Mucosa of descending colon (tissue), 3 donors: ENCODE data around the gene NSUN7. TPM values are rescaled to one million over a fixed set of nuclear protein-coding genes. Genes with fewer than 3 reads are reported as not detected.
"Not testable (repeated sequence)": the region's sequence is repeated elsewhere in the genome, so short reads cannot be mapped to it uniquely, and the experiment has no call there.

Experiments used
- ATAC-seq: fragments of 200-7000 bp; cut with Tn5 transposase; one replicate; pipeline ENCODE4 v1.9.1; 2020; ENCODE audit warnings: mild to moderate bottlenecking, moderate library complexity
- DNase-seq, 3 donors: peaks; one replicate each; pipeline ENCODE4 v3.0.0-alpha.2; 2020
- H3K36me3 ChIP-seq: fragments of 200-600 bp; one replicate; pipeline ENCODE4 v1.8.0; 2021; ENCODE audit warnings: low read depth, mild to moderate bottlenecking
- H3K4me1 ChIP-seq: fragments of 200-600 bp; one replicate; pipeline ENCODE4 v1.8.0; 2021; ENCODE audit warnings: low read depth, mild to moderate bottlenecking
- H3K4me3 ChIP-seq: fragments of 200-600 bp; one replicate; pipeline ENCODE4 v1.8.0; 2021; ENCODE audit warnings: mild to moderate bottlenecking
- H3K9me3 ChIP-seq: fragments of 200-600 bp; one replicate; pipeline ENCODE4 v1.8.0; 2021; ENCODE audit warnings: mild to moderate bottlenecking
- intact Hi-C, 2 donors: fragments of 100-400 bp; cut with DNase I in 1 of 2; cut with micrococcal nuclease in 1 of 2; formaldehyde crosslinking; loops; one replicate each; pipeline versions ENCODE4 v1.11.0 to v1.11.1; 2022; cut with DNase I, micrococcal nuclease
- total RNA-seq, 3 donors: library from RNA; stranded (reverse); fragmentation: NEBNext Ultra II Directional in 2 of 3; extraction: Animal tissue kit (Norgen Biotek cat#: 25700) in 2 of 3; gene quantifications; one replicate each; pipeline versions ENCODE4 v1.2.1 to v1.2.4, GENCODE V29; 2021 to 2023
- TF ChIP-seq, protein P1 (sequence below): fragments of 200-600 bp; IDR thresholded peaks from one replicate; pipeline ENCODE4 v1.8.0; 2022; ENCODE audit warnings: antibody characterized with exemption, mild to moderate bottlenecking
- donor health status: DM: no; HTN: no; CAD: no; lungs with moderate emphysema.
- donor health status: DM: no; HTN: no; CAD: no.
- donor health status: DM: no; HTN: yes; CAD: no.

NSUN7 gene
- total RNA-seq, 3 donors from 2014 or later = 5.6 to 18.1 (median 11.7) TPM

GRCh38 chr4:40804598-40804997 is 54.8 kb downstream of the NSUN7 start:
- intact Hi-C loops = no loop called here
- Histone ChIP-seq H3K4me3 (no peak overlapping the region), H3K9me3 (no peaks in the 10 kb centered on the region)

GRCh38 chr4:40808926-40809457 is 59.2 kb downstream of the NSUN7 start:
- no peaks in the 10 kb centered on the region for H3K9me3 ChIP-seq
- DNase-seq (no peak), ATAC-seq (no peak)
- H3K4me1 ChIP-seq = no peaks in the 10 kb centered on the region
- intact Hi-C loops = no loop called here
- no peak overlapping the region for H3K4me3 ChIP-seq
- TF ChIP-seq, protein P1, sequence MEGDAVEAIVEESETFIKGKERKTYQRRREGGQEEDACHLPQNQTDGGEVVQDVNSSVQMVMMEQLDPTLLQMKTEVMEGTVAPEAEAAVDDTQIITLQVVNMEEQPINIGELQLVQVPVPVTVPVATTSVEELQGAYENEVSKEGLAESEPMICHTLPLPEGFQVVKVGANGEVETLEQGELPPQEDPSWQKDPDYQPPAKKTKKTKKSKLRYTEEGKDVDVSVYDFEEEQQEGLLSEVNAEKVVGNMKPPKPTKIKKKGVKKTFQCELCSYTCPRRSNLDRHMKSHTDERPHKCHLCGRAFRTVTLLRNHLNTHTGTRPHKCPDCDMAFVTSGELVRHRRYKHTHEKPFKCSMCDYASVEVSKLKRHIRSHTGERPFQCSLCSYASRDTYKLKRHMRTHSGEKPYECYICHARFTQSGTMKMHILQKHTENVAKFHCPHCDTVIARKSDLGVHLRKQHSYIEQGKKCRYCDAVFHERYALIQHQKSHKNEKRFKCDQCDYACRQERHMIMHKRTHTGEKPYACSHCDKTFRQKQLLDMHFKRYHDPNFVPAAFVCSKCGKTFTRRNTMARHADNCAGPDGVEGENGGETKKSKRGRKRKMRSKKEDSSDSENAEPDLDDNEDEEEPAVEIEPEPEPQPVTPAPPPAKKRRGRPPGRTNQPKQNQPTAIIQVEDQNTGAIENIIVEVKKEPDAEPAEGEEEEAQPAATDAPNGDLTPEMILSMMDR = no peak
- H3K36me3 ChIP-seq = no peaks in the 10 kb centered on the region

More at GRCh38 chr4:40804598-40804997, 54.8 kb downstream of the NSUN7 start:
- TF ChIP-seq, protein P1 = no peak
- no peak for ATAC-seq
- Histone ChIP-seq H3K36me3 (no peaks in the 10 kb centered on the region), H3K4me1 (no peaks in the 10 kb centered on the region)
- DNase-seq = no peak

DNA sequence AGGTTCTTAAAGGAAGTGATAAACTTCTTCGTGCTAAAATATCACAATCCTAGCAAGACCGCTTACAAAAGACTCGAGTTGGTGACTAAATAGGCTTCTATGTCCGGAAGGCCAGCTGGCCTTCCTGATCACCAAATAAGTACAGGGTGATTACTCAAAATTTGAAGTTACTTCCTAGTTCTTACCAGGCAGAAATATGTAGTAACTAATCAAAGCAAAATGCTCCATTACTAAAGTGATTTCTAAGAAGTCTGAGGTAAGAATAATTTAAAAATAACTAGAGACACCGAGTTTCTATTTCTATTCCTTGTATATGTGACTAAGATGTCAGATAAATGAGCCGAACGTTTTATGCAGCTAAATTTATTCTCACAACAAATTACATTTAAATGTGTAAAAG is 62.2 kb downstream of the NSUN7 start:
- ATAC-seq (no peak), DNase-seq (no peak)
- H3K4me1 ChIP-seq = no peaks in the 10 kb centered on the region
- no peaks in the 10 kb centered on the region for H3K9me3 ChIP-seq
- intact Hi-C loops = no loop called here
- H3K36me3 ChIP-seq = no peaks in the 10 kb centered on the region
- H3K4me3 ChIP-seq = no peak overlapping the region
- TF ChIP-seq, protein P1 = no peak

DNA sequence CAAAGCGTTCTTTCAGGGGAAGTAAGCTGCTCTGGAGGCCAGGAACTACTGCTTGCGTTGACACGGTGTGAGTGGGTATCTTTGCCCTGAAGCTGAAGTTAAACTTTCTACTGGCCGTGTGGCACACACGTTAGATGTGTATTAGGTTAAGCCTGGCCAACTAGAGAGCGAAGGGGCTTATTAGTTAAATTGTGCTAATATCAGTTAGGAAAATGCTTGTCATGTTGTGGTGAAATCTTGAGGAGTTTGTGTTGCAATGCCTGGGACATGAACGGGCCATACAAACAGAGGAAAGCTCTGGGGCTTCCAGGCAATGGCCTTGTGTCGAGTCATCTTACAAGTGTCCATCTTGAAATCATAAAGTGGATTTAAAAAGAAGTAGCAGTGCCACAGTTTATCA is 62.6 kb downstream of the NSUN7 start:
- ATAC-seq = no peak
- no peaks in the 10 kb centered on the region for H3K36me3 ChIP-seq
- no peak for DNase-seq
- H3K4me1 ChIP-seq = no peaks in the 10 kb centered on the region
- H3K9me3 ChIP-seq = no peaks in the 10 kb centered on the region
- intact Hi-C loops = no loop called here
- H3K4me3 ChIP-seq = no peak overlapping the region
- TF ChIP-seq, protein P1 = no peak

DNA sequence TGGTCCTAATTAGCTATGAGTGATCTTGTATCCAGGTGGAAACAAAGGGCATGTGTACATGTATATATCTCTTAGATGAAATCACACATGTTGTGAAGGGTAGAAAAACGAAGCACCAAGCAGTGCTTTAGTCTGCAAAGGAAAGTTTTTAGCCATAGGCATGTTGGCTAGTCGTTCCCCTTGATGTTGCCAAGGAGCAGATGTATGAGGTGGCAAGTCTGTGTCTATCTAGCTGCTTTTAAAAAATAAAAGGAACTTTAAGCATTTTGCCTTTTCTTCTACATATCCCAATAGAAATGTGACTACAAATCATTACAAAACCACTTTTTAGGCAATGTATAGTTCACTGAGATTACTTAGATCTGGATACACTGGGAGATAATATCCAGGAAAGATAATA is 63.1 kb downstream of the NSUN7 start:
- no peak for ATAC-seq
- H3K36me3 ChIP-seq = no peaks in the 10 kb centered on the region
- intact Hi-C loops = no loop called here

GRCh38 chr4:40817157-40817556 is 67.4 kb downstream of the NSUN7 start:
- DNase-seq, H3K4me1 ChIP-seq, H3K36me3 ChIP-seq, intact Hi-C loops, H3K4me3 ChIP-seq, H3K9me3 ChIP-seq, ATAC-seq: not testable (repeated sequence)

More for the DNA sequence above, 63.1 kb downstream of the NSUN7 start:
- TF ChIP-seq, protein P1 = no peak
- Histone ChIP-seq H3K9me3 (no peaks in the 10 kb centered on the region), H3K4me3 (no peak overlapping the region), H3K4me1 (no peaks in the 10 kb centered on the region)
- no peak for DNase-seq
